HepG2 (cell line): ENCODE measurements around the gene MYRIP. TPM values are rescaled to one million over a fixed set of nuclear protein-coding genes. Genes with fewer than 3 reads are reported as not detected.

ENCODE experiments used
- ATAC-seq: fragments of 200-7000 bp; cut with Tn5 transposase; 3 replicates; pipeline ENCODE4 v1.9.1; 2020; ENCODE audit warnings: mild to moderate bottlenecking, moderate library complexity
- BruUV-seq: library from RNA; stranded (reverse); fragments of 400-500 nt; replicated peaks from 2 replicates; lab custom pipeline; 2021; lab: Mats Ljungman, UMichigan
- CTCF ChIA-PET: fragments of 300-600 bp; formaldehyde crosslinking; extraction: SDS; loops from one replicate; lab custom pipeline; 2021; ENCODE audit warnings: low total read pairs, inconsistent platforms, low intra/inter-chr PET ratio; lab: Yijun Ruan, JAX
- POLR2A ChIA-PET: fragments of 350-600 bp; sonication (Branson Sonifier 250); formaldehyde crosslinking; loops from one replicate; lab custom pipeline; 2020; ENCODE audit warnings: antibody characterized with exemption, inconsistent platforms; lab: Yijun Ruan, JAX
- DNase-seq: peaks from one replicate; pipeline ENCODE4 v3.0.0-alpha.2; 2015; ENCODE audit warnings: low spot score
- FAIRE-seq: peaks from 3 replicates; lab custom pipeline; 2011; peaks lifted over from hg19 to GRCh38; lab: Jason Lieb, UNC
- H2AFZ ChIP-seq: one replicate; pipeline ENCODE4 v1.6.1; 2011; ENCODE audit warnings: low read length, inconsistent platforms
- H3K27ac ChIP-seq: fragments of 300-600 bp; 3 replicates; pipeline ENCODE4 v1.8.0; 2011; ENCODE audit warnings: mixed run types, mild to moderate bottlenecking, mixed read lengths, low read length, inconsistent platforms; ENCODE audit not compliant: insufficient read depth; ENCODE audit errors: extremely low read length
- H3K27me3 ChIP-seq, 2 experiments: fragments of 200-600 bp in 1 of 2; 2 replicates in 1 of 2; 3 replicates in 1 of 2; pipeline versions ENCODE4 v1.6.0 to v1.8.0; 2011; ENCODE audit warnings: low read length in 2 of 2, mild to moderate bottlenecking in 2 of 2, moderate library complexity in 2 of 2, inconsistent platforms in 1 of 2; ENCODE audit not compliant: insufficient read depth in 2 of 2, control insufficient read depth in 1 of 2
- H3K36me3 ChIP-seq, 2 experiments: fragments of 200-600 bp in 1 of 2; replicated peaks in 1 of 2; 2 replicates in 1 of 2; 3 replicates in 1 of 2; pipeline versions ENCODE4 v1.5.1 to v1.8.0; 2011; ENCODE audit warnings: low read length in 2 of 2, inconsistent platforms in 1 of 2; ENCODE audit not compliant: insufficient read depth in 2 of 2, control insufficient read depth in 1 of 2
- H3K4me1 ChIP-seq: 2 replicates; pipeline ENCODE4 v1.5.1; 2012; ENCODE audit warnings: low read length, inconsistent platforms; ENCODE audit not compliant: insufficient read depth
- H3K4me2 ChIP-seq: 2 replicates; pipeline ENCODE4 v1.6.0; 2011; ENCODE audit warnings: low read depth, low read length, inconsistent platforms
- H3K4me3 ChIP-seq, 3 experiments: fragments of 200-600 bp in 1 of 3; sonication (generic), shearing (Covaris generic) in 1 of 3; replicated peaks in 1 of 3; 2 replicates each; pipeline ENCODE4 v1.5.1; 2011 to 2016; ENCODE audit warnings: low read length in 3 of 3, inconsistent platforms in 2 of 3, low read depth in 2 of 3, mild to moderate bottlenecking in 2 of 3, control low read depth in 1 of 3, mixed read lengths in 1 of 3; ENCODE audit not compliant: insufficient read depth in 1 of 3
- H3K79me2 ChIP-seq: one replicate; pipeline ENCODE4 v1.6.1; 2011; ENCODE audit warnings: low read length, inconsistent platforms; ENCODE audit not compliant: insufficient read depth
- H3K9ac ChIP-seq: 2 replicates; pipeline ENCODE4 v1.6.0; 2011; ENCODE audit warnings: mild to moderate bottlenecking, low read depth, low read length, inconsistent platforms; ENCODE audit not compliant: insufficient read depth
- H3K9me3 ChIP-seq: 2 replicates; pipeline ENCODE4 v1.5.1; 2012; ENCODE audit warnings: mild to moderate bottlenecking, low read length
- H4K20me1 ChIP-seq: 2 replicates; pipeline ENCODE4 v1.6.0; 2011; ENCODE audit warnings: inconsistent platforms, mild to moderate bottlenecking, low read length, moderate library complexity; ENCODE audit not compliant: insufficient read depth
- CCDC6 ChIP-seq: sonication (generic); formaldehyde crosslinking; IDR thresholded peaks from 2 replicates; pipeline ENCODE4 v1.8.1; 2022; ENCODE audit warnings: mild to moderate bottlenecking, missing genetic modification reagents, moderate library complexity
- FOXO1 ChIP-seq: sonication (generic); formaldehyde crosslinking; IDR thresholded peaks from 2 replicates; pipeline ENCODE4 v1.4.0; 2020; ENCODE audit warnings: missing genetic modification reagents
- KDM5B ChIP-seq: sonication (generic); formaldehyde crosslinking; IDR thresholded peaks from 2 replicates; pipeline ENCODE4 v1.4.0; 2020; ENCODE audit warnings: missing genetic modification reagents, mild to moderate bottlenecking, borderline replicate concordance
- PAWR ChIP-seq: sonication (generic); formaldehyde crosslinking; IDR thresholded peaks from 2 replicates; pipeline ENCODE4 v1.4.0; 2020; ENCODE audit warnings: missing genetic modification reagents, mild to moderate bottlenecking, borderline replicate concordance
- SMC3 ChIP-seq: IDR thresholded peaks from 2 replicates; pipeline ENCODE4 v1.6.1; 2011; ENCODE audit warnings: low read length, improper control_type of control experiment
- THAP11 ChIP-seq: IDR thresholded peaks from 2 replicates; pipeline ENCODE4 v1.6.1; 2016; ENCODE audit warnings: missing biosample characterization, missing genetic modification reagents
- ZFY ChIP-seq: sonication (generic); formaldehyde crosslinking; IDR thresholded peaks from 2 replicates; pipeline ENCODE4 v1.4.0; 2020; ENCODE audit warnings: missing genetic modification reagents
- ZNF598 ChIP-seq: sonication (generic); formaldehyde crosslinking; IDR thresholded peaks from 2 replicates; pipeline ENCODE4 v1.5.1; 2020; ENCODE audit warnings: mild to moderate bottlenecking, missing genetic modification reagents, borderline replicate concordance
- ZNF616 ChIP-seq: sonication (generic); formaldehyde crosslinking; IDR thresholded peaks from 2 replicates; pipeline ENCODE4 v1.5.0; 2020; ENCODE audit warnings: low read depth, mild to moderate bottlenecking, missing genetic modification reagents
- ZNF790 ChIP-seq: sonication (generic); formaldehyde crosslinking; IDR thresholded peaks from 2 replicates; pipeline ENCODE4 v1.8.0; 2022; ENCODE audit warnings: missing genetic modification reagents, mild to moderate bottlenecking, borderline replicate concordance
- WGBS: methylation state at CpG from one replicate; pipeline ENCODE4 v1.1.6; 2017; ENCODE audit warnings: low lambda C conversion rate; 5-methylcytosine and 5-hydroxymethylcytosine counted together
- in situ Hi-C: cut with HindIII; loops from 2 replicates; pipeline ENCODE4 v1.10.0; 2017; ENCODE audit warnings: low pct_unique_long_range_greater_than_20kb; ENCODE audit not compliant: extremely low pct_ligation_motif_present
- intact Hi-C: fragments of 100-400 bp; cut with micrococcal nuclease; formaldehyde crosslinking; loops from one replicate; pipeline ENCODE4 v1.10.0; 2022; ENCODE audit not compliant: unreplicated experiment
- polyA plus RNA-seq, 8 experiments: library from polyadenylated mRNA; depleted of rRNA in 3 of 8; stranded (reverse) in 7 of 8; unstranded in 1 of 8; fragments of >200 nt; fragmentation: Illumina TruSeq in 4 of 8; extraction: Trizol in 4 of 8; gene quantifications; 2 replicates each; pipeline versions ENCODE4 v1.2.1 to v1.2.3, GENCODE V29; 2011 to 2016; ENCODE audit warnings: low read depth in 4 of 8, missing spikeins in 1 of 8, mixed read lengths in 1 of 8; ENCODE audit not compliant: insufficient read depth in 1 of 8
- total RNA-seq, 5 experiments: library from RNA; depleted of rRNA; stranded (reverse); fragments of >200 nt; fragmentation: Illumina TruSeq; extraction: Trizol; gene quantifications; 2 replicates each; pipeline ENCODE4 v1.2.3, GENCODE V29; 2016; ENCODE audit warnings: low read depth in 1 of 5
- TF ChIP-seq, protein P1 (sequence below): sonication (generic); formaldehyde crosslinking; IDR thresholded peaks from 2 replicates; pipeline ENCODE4 v1.4.0; 2020; ENCODE audit warnings: missing genetic modification reagents
- TF ChIP-seq, protein P2 (sequence below): sonication (generic); formaldehyde crosslinking; IDR thresholded peaks from 2 replicates; pipeline ENCODE4 v1.5.0; 2020; ENCODE audit warnings: mild to moderate bottlenecking, missing genetic modification reagents, moderate library complexity
- TF ChIP-seq, protein P3 (sequence below): sonication (generic); formaldehyde crosslinking; IDR thresholded peaks from 2 replicates; pipeline ENCODE4 v1.5.1; 2020; ENCODE audit warnings: mild to moderate bottlenecking, moderate library complexity, missing genetic modification reagents

The MYRIP gene
- total and polyA plus RNA-seq, 2 of the 13 experiments (the other 11 are each of a cell fraction or from before 2014, with no cell fraction given) = 0.64 to 0.84 TPM

DNA sequence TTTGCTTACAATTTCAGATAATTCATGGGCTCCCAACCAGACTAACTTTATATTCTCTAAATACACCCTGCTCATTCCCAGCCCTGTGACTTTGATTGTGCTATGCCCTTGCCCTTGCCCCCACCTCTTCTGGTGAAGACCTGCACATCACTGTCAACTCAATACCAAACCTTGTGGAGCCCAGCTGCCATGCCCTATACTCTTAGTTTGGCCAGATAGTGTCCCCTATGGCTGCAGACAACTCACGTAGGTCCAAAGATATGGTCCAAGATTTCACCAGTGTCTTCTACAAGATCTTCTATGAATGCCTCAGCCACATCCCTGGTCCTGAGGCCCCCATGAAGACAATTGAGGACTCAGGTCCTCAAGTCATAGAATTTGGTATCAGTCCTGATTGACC, 381.8 kb downstream of the MYRIP start:
- in situ Hi-C loops = loop anchor here (5.0 to 25.0 kb wide), 2 partner anchors 126 to 479 kb away; no protein-coding TSS in a partner anchor

DNA sequence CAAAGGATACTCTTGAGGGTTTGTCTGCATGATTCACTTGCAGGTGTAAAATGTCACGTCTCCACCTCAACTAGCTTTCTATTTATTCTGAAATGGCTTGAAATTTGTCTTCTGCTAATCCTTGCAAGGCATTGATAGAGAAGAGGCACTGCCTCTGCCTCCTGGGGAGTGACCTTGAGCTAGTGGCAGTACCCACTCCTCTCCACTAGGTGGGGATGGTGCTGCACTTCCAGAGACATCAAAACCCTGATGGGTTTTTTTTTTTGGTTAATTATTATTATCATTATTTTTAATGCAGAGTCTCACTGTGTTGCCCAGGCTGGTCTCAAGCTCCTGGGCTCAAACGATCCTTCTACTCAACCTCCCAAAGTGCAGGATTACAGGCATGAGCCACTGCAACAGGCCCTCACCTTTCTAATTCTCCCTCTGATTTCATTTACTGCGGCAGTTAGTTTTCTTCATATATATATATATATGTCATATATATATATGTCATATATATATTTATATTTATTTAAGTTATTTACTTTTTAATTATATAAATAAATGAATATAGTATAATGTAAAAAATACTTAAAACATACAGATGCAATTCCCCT, 382.5 kb downstream of the MYRIP start:
- FAIRE-seq = peak; percentile 74
- no TSS peak for BruUV-seq
- H3K27me3 ChIP-seq = no peaks in the 10 kb centered on the region
- peak; percentile 33 for DNase-seq
- in situ Hi-C loops = loop anchor here (5.0 to 25.0 kb wide), 2 partner anchors 125 to 480 kb away; no protein-coding TSS in a partner anchor
- no peaks in the 10 kb centered on the region for H3K79me2 ChIP-seq
- POLR2A ChIA-PET = interaction anchor here (1.0 kb wide), 1 partner anchor 122 kb away, joined by 3 read pairs; no protein-coding TSS in a partner anchor
- ATAC-seq = peak; percentile 79
- H3K4me1 ChIP-seq = no peaks in the 10 kb centered on the region
- no peaks in the 10 kb centered on the region for H4K20me1 ChIP-seq
- H3K9me3 ChIP-seq = no peaks in the 10 kb centered on the region
- H3K4me3 ChIP-seq = no peak overlapping the region
- 37% methylated on average over 3 of the region's 3 CpGs for WGBS
- CTCF ChIA-PET = interaction anchor here (0.8 to 2.3 kb wide), 3 partner anchors 117 to 125 kb away, joined by 3 to 30 read pairs (median 3); partner anchors contain the start of gene EIF1B
- H3K4me2 ChIP-seq = no peak overlapping the region
- intact Hi-C loops = loop anchor here (1.0 kb wide), 1 partner anchor 125 kb away; no protein-coding TSS in a partner anchor
- no peak overlapping the region for H3K27ac ChIP-seq
- H2AFZ ChIP-seq = no peak overlapping the region
- H3K36me3 ChIP-seq = no peaks in the 10 kb centered on the region
- H3K9ac ChIP-seq = no peak overlapping the region
- TF ChIP-seq, protein P1, sequence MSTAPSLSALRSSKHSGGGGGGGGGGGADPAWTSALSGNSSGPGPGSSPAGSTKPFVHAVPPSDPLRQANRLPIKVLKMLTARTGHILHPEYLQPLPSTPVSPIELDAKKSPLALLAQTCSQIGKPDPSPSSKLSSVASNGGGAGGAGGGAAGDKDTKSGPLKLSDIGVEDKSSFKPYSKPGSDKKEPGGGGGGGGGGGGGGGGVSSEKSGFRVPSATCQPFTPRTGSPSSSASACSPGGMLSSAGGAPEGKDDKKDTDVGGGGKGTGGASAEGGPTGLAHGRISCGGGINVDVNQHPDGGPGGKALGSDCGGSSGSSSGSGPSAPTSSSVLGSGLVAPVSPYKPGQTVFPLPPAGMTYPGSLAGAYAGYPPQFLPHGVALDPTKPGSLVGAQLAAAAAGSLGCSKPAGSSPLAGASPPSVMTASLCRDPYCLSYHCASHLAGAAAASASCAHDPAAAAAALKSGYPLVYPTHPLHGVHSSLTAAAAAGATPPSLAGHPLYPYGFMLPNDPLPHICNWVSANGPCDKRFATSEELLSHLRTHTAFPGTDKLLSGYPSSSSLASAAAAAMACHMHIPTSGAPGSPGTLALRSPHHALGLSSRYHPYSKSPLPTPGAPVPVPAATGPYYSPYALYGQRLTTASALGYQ (CRISPR knock-in tag) = no peak
- TF ChIP-seq ZNF790 (no peak), PAWR (CRISPR knock-in tag) (no peak), THAP11 (CRISPR knock-in tag) (0 out of 2 replicates have a peak, but pooled peaks have one; percentile 15), KDM5B (CRISPR knock-in tag) (no peak), SMC3 (peak; percentile 81; the same call in 1 of the 2 replicates), ZFY (CRISPR knock-in tag) (no peak)
- TF ChIP-seq, protein P2, sequence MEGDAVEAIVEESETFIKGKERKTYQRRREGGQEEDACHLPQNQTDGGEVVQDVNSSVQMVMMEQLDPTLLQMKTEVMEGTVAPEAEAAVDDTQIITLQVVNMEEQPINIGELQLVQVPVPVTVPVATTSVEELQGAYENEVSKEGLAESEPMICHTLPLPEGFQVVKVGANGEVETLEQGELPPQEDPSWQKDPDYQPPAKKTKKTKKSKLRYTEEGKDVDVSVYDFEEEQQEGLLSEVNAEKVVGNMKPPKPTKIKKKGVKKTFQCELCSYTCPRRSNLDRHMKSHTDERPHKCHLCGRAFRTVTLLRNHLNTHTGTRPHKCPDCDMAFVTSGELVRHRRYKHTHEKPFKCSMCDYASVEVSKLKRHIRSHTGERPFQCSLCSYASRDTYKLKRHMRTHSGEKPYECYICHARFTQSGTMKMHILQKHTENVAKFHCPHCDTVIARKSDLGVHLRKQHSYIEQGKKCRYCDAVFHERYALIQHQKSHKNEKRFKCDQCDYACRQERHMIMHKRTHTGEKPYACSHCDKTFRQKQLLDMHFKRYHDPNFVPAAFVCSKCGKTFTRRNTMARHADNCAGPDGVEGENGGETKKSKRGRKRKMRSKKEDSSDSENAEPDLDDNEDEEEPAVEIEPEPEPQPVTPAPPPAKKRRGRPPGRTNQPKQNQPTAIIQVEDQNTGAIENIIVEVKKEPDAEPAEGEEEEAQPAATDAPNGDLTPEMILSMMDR (CRISPR knock-in tag) = peak; percentile 75

More for the DNA sequence above, 381.8 kb downstream of the MYRIP start:
- H3K4me1 ChIP-seq = no peaks in the 10 kb centered on the region
- no peak overlapping the region for H3K4me3 ChIP-seq
- ChIA-PET POLR2A (interaction anchor here (1.0 kb wide), 1 partner anchor 123 kb away, joined by 3 read pairs; no protein-coding TSS in a partner anchor), CTCF (interaction anchor here (0.8 to 2.3 kb wide), 3 partner anchors 118 to 126 kb away, joined by 3 to 30 read pairs (median 3); partner anchors contain the start of gene EIF1B)
- no peaks in the 10 kb centered on the region for H3K27me3 ChIP-seq
- H2AFZ ChIP-seq = no peak overlapping the region
- intact Hi-C loops = no loop called here
- BruUV-seq = no TSS peak
- H3K27ac ChIP-seq = no peak overlapping the region
- no peak overlapping the region for H3K4me2 ChIP-seq
- H3K9ac ChIP-seq = no peak overlapping the region
- H3K79me2 ChIP-seq = no peaks in the 10 kb centered on the region
- no peaks in the 10 kb centered on the region for H3K36me3 ChIP-seq
- no peak for ATAC-seq
- WGBS = 50% methylated on average over 1 of the region's 1 CpG
- H4K20me1 ChIP-seq = no peaks in the 10 kb centered on the region
- H3K9me3 ChIP-seq = no peaks in the 10 kb centered on the region
- FAIRE-seq = no peak
- no peak for TF ChIP-seq FOXO1
- no peak for TF ChIP-seq ZNF598 (CRISPR knock-in tag)
- no peak for TF ChIP-seq CCDC6
- TF ChIP-seq, protein P3, sequence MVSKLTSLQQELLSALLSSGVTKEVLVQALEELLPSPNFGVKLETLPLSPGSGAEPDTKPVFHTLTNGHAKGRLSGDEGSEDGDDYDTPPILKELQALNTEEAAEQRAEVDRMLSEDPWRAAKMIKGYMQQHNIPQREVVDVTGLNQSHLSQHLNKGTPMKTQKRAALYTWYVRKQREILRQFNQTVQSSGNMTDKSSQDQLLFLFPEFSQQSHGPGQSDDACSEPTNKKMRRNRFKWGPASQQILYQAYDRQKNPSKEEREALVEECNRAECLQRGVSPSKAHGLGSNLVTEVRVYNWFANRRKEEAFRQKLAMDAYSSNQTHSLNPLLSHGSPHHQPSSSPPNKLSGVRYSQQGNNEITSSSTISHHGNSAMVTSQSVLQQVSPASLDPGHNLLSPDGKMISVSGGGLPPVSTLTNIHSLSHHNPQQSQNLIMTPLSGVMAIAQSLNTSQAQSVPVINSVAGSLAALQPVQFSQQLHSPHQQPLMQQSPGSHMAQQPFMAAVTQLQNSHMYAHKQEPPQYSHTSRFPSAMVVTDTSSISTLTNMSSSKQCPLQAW (CRISPR knock-in tag) = no peak
- no peak for TF ChIP-seq ZNF616
- no peak for DNase-seq
